H1 (cell line): Measurements from ENCODE around the gene CYB561. TPM values are rescaled to one million over a fixed set of nuclear protein-coding genes. Genes with fewer than 3 reads are reported as not detected.

Experiments
- CTCF ChIA-PET: fragments of 300-600 bp; sonication (Branson Sonifier 250); formaldehyde crosslinking; loops from one replicate; lab custom pipeline; 2021; ENCODE audit not compliant: partially characterized antibody; lab: Charles Lee
- POLR2A ChIA-PET: fragments of 300-600 bp; sonication (Branson Sonifier 250); formaldehyde crosslinking; loops from one replicate; lab custom pipeline; 2021; ENCODE audit warnings: inconsistent platforms; ENCODE audit not compliant: partially characterized antibody; lab: Charles Lee
- DNase-seq, 2 experiments: peaks; one replicate each; pipeline versions ENCODE4 v3.0.0 to v3.0.0-alpha.2; 2010 to 2022; ENCODE audit warnings: low spot score in 2 of 2, low read depth in 1 of 2, mixed read lengths in 1 of 2
- FAIRE-seq: peaks from 2 replicates; lab custom pipeline; 2011; peaks lifted over from hg19 to GRCh38; lab: Jason Lieb, UNC
- H2AFZ ChIP-seq: 2 replicates; pipeline ENCODE4 v1.8.1; 2012; ENCODE audit warnings: low read length, inconsistent platforms
- H2AK5ac ChIP-seq: 2 replicates; pipeline ENCODE4 v1.6.1; 2013; ENCODE audit warnings: low read depth, low read length
- H2BK120ac ChIP-seq: replicated peaks from 2 replicates; pipeline ENCODE3; 2013; ENCODE audit warnings: low read depth, low read length, inconsistent platforms
- H2BK12ac ChIP-seq: 2 replicates; pipeline ENCODE4 v1.6.1; 2013; ENCODE audit warnings: low read depth, low read length
- H2BK15ac ChIP-seq: 2 replicates; pipeline ENCODE4 v1.6.1; 2013; ENCODE audit warnings: low read length
- H2BK20ac ChIP-seq: 2 replicates; pipeline ENCODE4 v1.6.1; 2013; ENCODE audit warnings: low read length
- H2BK5ac ChIP-seq: 2 replicates; pipeline ENCODE4 v1.6.1; 2013; ENCODE audit warnings: low read depth, low read length
- H3K14ac ChIP-seq: 2 replicates; pipeline ENCODE4 v1.6.1; 2013; ENCODE audit warnings: inconsistent platforms; ENCODE audit not compliant: insufficient read length
- H3K18ac ChIP-seq: 2 replicates; pipeline ENCODE4 v1.6.1; 2013; ENCODE audit warnings: low read length; ENCODE audit errors: extremely low read depth
- H3K23ac ChIP-seq: 2 replicates; pipeline ENCODE4 v1.6.1; 2013; ENCODE audit warnings: inconsistent platforms; ENCODE audit not compliant: insufficient read length
- H3K23me2 ChIP-seq: 2 replicates; pipeline ENCODE4 v1.6.1; 2013; ENCODE audit warnings: low read depth, low read length
- H3K27ac ChIP-seq: 2 replicates; pipeline ENCODE4 v1.6.1; 2011; ENCODE audit warnings: low read depth, low read length, inconsistent platforms
- H3K27me3 ChIP-seq, 4 experiments: replicated peaks in 1 of 4; 1 replicate in 1 of 4; 2 replicates in 3 of 4; pipeline versions ENCODE4 v1.6.1 to v1.8.1; 2011 to 2013; ENCODE audit warnings: low read length in 3 of 4, mild to moderate bottlenecking in 3 of 4, inconsistent platforms in 2 of 4, mixed read lengths in 2 of 4, moderate library complexity in 1 of 4; ENCODE audit not compliant: control insufficient read depth in 3 of 4, insufficient read depth in 3 of 4; ENCODE audit errors: extremely low read depth in 1 of 4
- H3K36me3 ChIP-seq, 4 experiments: 2 replicates each; pipeline versions ENCODE4 v1.6.1 to v1.8.1; 2011 to 2013; ENCODE audit warnings: mild to moderate bottlenecking in 4 of 4, low read length in 3 of 4, moderate library complexity in 2 of 4, control low read depth in 1 of 4, inconsistent platforms in 1 of 4; ENCODE audit not compliant: insufficient read depth in 4 of 4, control insufficient read depth in 2 of 4
- H3K4ac ChIP-seq: replicated peaks from 2 replicates; pipeline ENCODE3; 2013; ENCODE audit warnings: low read length, low read depth, mixed read lengths, inconsistent platforms; ENCODE audit not compliant: insufficient read length
- H3K4me1 ChIP-seq, 4 experiments: replicated peaks in 1 of 4; 1 replicate in 1 of 4; 2 replicates in 3 of 4; pipeline versions ENCODE4 v1.6.1 to v1.8.1; 2011 to 2013; ENCODE audit warnings: low read length in 3 of 4, inconsistent platforms in 2 of 4, mixed read lengths in 1 of 4; ENCODE audit not compliant: insufficient read depth in 4 of 4, control insufficient read depth in 3 of 4
- H3K4me2 ChIP-seq, 2 experiments: 2 replicates each; pipeline versions ENCODE4 v1.6.1 to v1.8.1; 2011 to 2013; ENCODE audit warnings: low read depth in 2 of 2, low read length in 2 of 2, control low read depth in 1 of 2, inconsistent platforms in 1 of 2, mild to moderate bottlenecking in 1 of 2; ENCODE audit not compliant: insufficient read depth in 1 of 2
- H3K4me3 ChIP-seq, 4 experiments: fragments of 200-600, 300-600 bp in 1 of 4; sonication (generic), shearing (Covaris generic), sonication (Bioruptor Twin) in 1 of 4; 2 replicates each; pipeline versions ENCODE4 v1.5.1 to v1.8.1; 2011 to 2016; ENCODE audit warnings: low read length in 4 of 4, low read depth in 3 of 4, control low read depth in 2 of 4, inconsistent platforms in 2 of 4, mild to moderate bottlenecking in 2 of 4, mixed read lengths in 1 of 4, moderate library complexity in 1 of 4; ENCODE audit not compliant: insufficient read depth in 2 of 4; ENCODE audit errors: extremely low read depth in 1 of 4
- H3K56ac ChIP-seq: replicated peaks from 2 replicates; pipeline ENCODE3; 2013; ENCODE audit warnings: low read depth, mild to moderate bottlenecking, mixed read lengths, low read length, inconsistent platforms; ENCODE audit not compliant: insufficient read length
- H3K79me1 ChIP-seq: 2 replicates; pipeline ENCODE4 v1.6.1; 2013; ENCODE audit warnings: low read depth, low read length, control low read depth
- H3K79me2 ChIP-seq, 2 experiments: 2 replicates each; pipeline versions ENCODE4 v1.6.1 to v1.8.1; 2012 to 2013; ENCODE audit warnings: low read length in 2 of 2, mild to moderate bottlenecking in 2 of 2, inconsistent platforms in 1 of 2; ENCODE audit not compliant: insufficient read depth in 2 of 2, control insufficient read depth in 1 of 2
- H3K9ac ChIP-seq, 4 experiments: replicated peaks in 1 of 4; 1 replicate in 1 of 4; 2 replicates in 3 of 4; pipeline versions ENCODE4 v1.6.1 to v1.8.1; 2011 to 2013; ENCODE audit warnings: low read depth in 3 of 4, low read length in 3 of 4, control low read depth in 2 of 4, mild to moderate bottlenecking in 2 of 4, moderate library complexity in 2 of 4, inconsistent platforms in 1 of 4; ENCODE audit errors: extremely low read depth in 1 of 4
- H3K9me3 ChIP-seq, 2 experiments: 2 replicates each; pipeline versions ENCODE4 v1.6.1 to v1.8.1; 2012 to 2013; ENCODE audit warnings: mild to moderate bottlenecking in 2 of 2, moderate library complexity in 2 of 2, control low read depth in 1 of 2, inconsistent platforms in 1 of 2, low read depth in 1 of 2, low read length in 1 of 2, mixed read lengths in 1 of 2; ENCODE audit not compliant: insufficient read depth in 2 of 2
- H4K20me1 ChIP-seq, 2 experiments: replicated peaks in 1 of 2; 2 replicates each; pipeline versions ENCODE3 to v1.8.1; 2011 to 2013; ENCODE audit warnings: inconsistent platforms in 2 of 2, low read length in 2 of 2, mild to moderate bottlenecking in 1 of 2; ENCODE audit not compliant: insufficient read depth in 2 of 2, control insufficient read depth in 1 of 2
- H4K5ac ChIP-seq: 2 replicates; pipeline ENCODE4 v1.6.1; 2013; ENCODE audit warnings: low read length, low read depth, mixed read lengths, inconsistent platforms; ENCODE audit not compliant: insufficient read length
- H4K8ac ChIP-seq: 2 replicates; pipeline ENCODE4 v1.8.0; 2013; ENCODE audit warnings: mild to moderate bottlenecking, moderate library complexity, low read length, inconsistent platforms; ENCODE audit not compliant: insufficient read depth; ENCODE audit errors: extremely low read depth
- H4K91ac ChIP-seq: replicated peaks from 2 replicates; pipeline ENCODE3; 2013; ENCODE audit warnings: low read length, mixed read lengths, inconsistent platforms; ENCODE audit not compliant: insufficient read length
- CREB1 ChIP-seq: IDR thresholded peaks from 2 replicates; pipeline ENCODE4 v1.6.1; 2012; ENCODE audit warnings: inconsistent platforms
- GABPA ChIP-seq: IDR thresholded peaks from 2 replicates; pipeline ENCODE4 v1.6.1; 2011; ENCODE audit warnings: mild to moderate bottlenecking, low read length, moderate library complexity, borderline replicate concordance; ENCODE audit not compliant: insufficient read depth
- JUN ChIP-seq: IDR thresholded peaks from 2 replicates; pipeline ENCODE4 v1.6.1; 2011; ENCODE audit warnings: low read depth, mild to moderate bottlenecking, improper control_type of control experiment, low read length
- NRF1 ChIP-seq: IDR thresholded peaks from 2 replicates; pipeline ENCODE4 v1.6.1; 2011; ENCODE audit warnings: mild to moderate bottlenecking, low read depth, low read length, improper control_type of control experiment
- RAD21 ChIP-seq, 2 experiments: IDR thresholded peaks in 1 of 2; conservative IDR thresholded peaks in 1 of 2; 2 replicates each; pipeline ENCODE4 v1.6.1; 2011; ENCODE audit warnings: low read depth in 2 of 2, low read length in 2 of 2, improper control_type of control experiment in 1 of 2, inconsistent platforms in 1 of 2, mild to moderate bottlenecking in 1 of 2, moderate library complexity in 1 of 2
- SIN3A ChIP-seq, 2 experiments: IDR thresholded peaks in 1 of 2; conservative IDR thresholded peaks in 1 of 2; 2 replicates each; pipeline ENCODE4 v1.6.1; 2011 to 2012; ENCODE audit warnings: low read length in 2 of 2, improper control_type of control experiment in 1 of 2, low read depth in 1 of 2, mild to moderate bottlenecking in 1 of 2
- SIX5 ChIP-seq: IDR thresholded peaks from 2 replicates; pipeline ENCODE4 v1.6.1; 2011; ENCODE audit warnings: mild to moderate bottlenecking, low read depth, low read length
- TBP ChIP-seq: IDR thresholded peaks from 2 replicates; pipeline ENCODE4 v1.6.1; 2011; ENCODE audit warnings: low read depth, low read length, improper control_type of control experiment
- WGBS, 2 experiments: shearing (Covaris generic) in 1 of 2; methylation state at CpG; one replicate each; pipeline versions ENCODE4 v1.1.6 to v1.1.7; 2013 to 2015; ENCODE audit warnings: low lambda C conversion rate in 2 of 2, mixed read lengths in 2 of 2, inconsistent platforms in 1 of 2, low coverage in 1 of 2, missing lambda C conversion rate in 1 of 2; ENCODE audit not compliant: insufficient replicate concordance in 2 of 2, insufficient coverage in 1 of 2, insufficient read length in 1 of 2; ENCODE audit errors: extremely low coverage in 1 of 2, missing lambda C conversion rate in 1 of 2; 5-methylcytosine and 5-hydroxymethylcytosine counted together
- polyA plus RNA-seq, 7 experiments: library from polyadenylated mRNA; depleted of rRNA in 3 of 7; stranded (reverse) in 5 of 7; unstranded in 2 of 7; fragments of >200 nt in 5 of 7; fragments of 200-250 nt in 2 of 7; gene quantifications; 1 replicate in 5 of 7; 2 replicates in 1 of 7; 4 replicates in 1 of 7; pipeline versions ENCODE4 v1.2.1 to v1.2.3, GENCODE V29; 2011 to 2013; ENCODE audit warnings: missing spikeins in 2 of 7, mixed read lengths in 2 of 7
- total RNA-seq: library from RNA; stranded (reverse); fragmentation: NEBNext Ultra II Directional; extraction: Animal tissue kit (Norgen Biotek cat#: 25700); gene quantifications from 2 replicates; pipeline ENCODE4 v1.2.1, GENCODE V29; 2021

CYB561 gene
- total and polyA plus RNA-seq, 2 of the 8 experiments (the other 6 are each of a cell fraction or from before 2014, with no cell fraction given): 19.7 to 23.4 TPM

- Histone ChIP-seq H3K56ac (no peak overlapping the region), H2BK20ac (no peak overlapping the region), H3K23ac (no peak overlapping the region), H3K4me3 (no peak overlapping the region), H3K4me1 (peaks cover 0 to 22% (median 17%) of the 10 kb centered on the region in 4 experiments; a peak in 6 of 7 replicates), H3K79me1 (no peaks in the 10 kb centered on the region), H2BK120ac (no peak overlapping the region), H2BK15ac (no peak overlapping the region), H3K27me3 (peaks cover 0 to 27% (median 18%) of the 10 kb centered on the region in 4 experiments; a peak in 5 of 7 replicates), H2AK5ac (no peak overlapping the region), H3K4me2 (no peak overlapping the region), H4K5ac (no peak overlapping the region), H2BK5ac (no peak overlapping the region; the same call in 1 of the 2 replicates), H4K8ac (no peak overlapping the region), H3K4ac (no peak overlapping the region), H4K20me1 (no peaks in the 10 kb centered on the region), H3K9ac (no peak overlapping the region; a peak in 1 of 7 replicates), H3K18ac (peak overlapping the region; percentile 26; the same call in 1 of the 2 replicates), H3K36me3 (no peaks in the 10 kb centered on the region), H3K79me2 (no peaks in the 10 kb centered on the region), H4K91ac (no peak overlapping the region), H3K27ac (no peak overlapping the region), H3K9me3 (no peaks in the 10 kb centered on the region), H3K23me2 (peaks cover 11% of the 10 kb centered on the region), H2AFZ (0 out of 2 replicates have a peak overlapping the region, but pooled peaks have one; percentile 14), H3K14ac (no peak overlapping the region), H2BK12ac (0 out of 2 replicates have a peak overlapping the region, but pooled peaks have one; percentile 72)
- POLR2A ChIA-PET: interaction anchor here (0.6 to 4.4 kb wide), 8 partner anchors 16 to 919 kb away, joined by 3 to 24 read pairs (median 4); partner anchors contain the start of gene CYB561
- DNase-seq: peak; percentile 65 to 91
- CTCF ChIA-PET: interaction anchor here (0.8 to 27.9 kb wide), 28 partner anchors 10 to 234 kb away, joined by 3 to 758 read pairs (median 5); partner anchors contain the start of genes CYB561 and KCNH6
- WGBS, 2 experiments: 51% methylated on average over 16 of the region's 16 CpGs; no CpG with 5 or more reads in 1 of the 2 experiments
- peak; percentile 84 for FAIRE-seq
- TF ChIP-seq JUN (no peak), CREB1 (0 out of 2 replicates have a peak, but pooled peaks have one; percentile 20), NRF1 (0 out of 2 replicates have a peak, but pooled peaks have one; percentile 16), RAD21 (IDR thresholded peaks at IDR 0.05 in 1 of 2, conservative IDR thresholded peaks at IDR 0.05 in 1 of 2; ENCODE audit: low read depth in 2 of 2, low read length in 2 of 2) (peak; percentile 79 to 88), SIX5 (no peak), SIN3A (conservative IDR thresholded peaks at IDR 0.05 in 1 of 2, IDR thresholded peaks at IDR 0.05 in 1 of 2; ENCODE audit: low read depth in 1 of 2, low read length in 2 of 2) (peak in 1 of 2 experiments; percentile 78; a peak in 2 of 4 replicates), GABPA (peak; percentile 49; the same call in 1 of the 2 replicates), TBP (peak; percentile 57; the same call in 1 of the 2 replicates)
Measured at GRCh38 chr17:63478814-63479494, 32.8 kb upstream of the CYB561 start.
